ENCODE measurements around the gene MUC13. TPM values are rescaled to one million over a fixed set of nuclear protein-coding genes. Genes with fewer than 3 reads are reported as not detected.

Gene MUC13
- total and polyA plus RNA-seq, 9 of the 15 experiments (the other 6 are each of a cell fraction or from before 2014, with no cell fraction given): 0.09 TPM; not detected in 8

GRCh38 chr3:124883766-124884473 lies 50.6 kb downstream of the MUC13 start:
- POLR2A ChIA-PET: interaction anchor here (0.6 kb wide), 1 partner anchor 15 kb away, joined by 3 read pairs; no protein-coding TSS in a partner anchor
- in situ Hi-C loops (cut with MboI) (no loop called here), intact Hi-C loops (cut with micrococcal nuclease) (loop anchor here (10.0 kb wide), 1 partner anchor 49 kb away; no protein-coding TSS in a partner anchor)
- Histone ChIP-seq H3K36me3 (ENCODE audit: control insufficient read depth, insufficient read depth, low read length) (no peaks in the 10 kb centered on the region), H2AFZ (ENCODE audit: low read depth, low read length) (no peak overlapping the region), H3K9me3 (replicated peaks; ENCODE audit: control insufficient read depth, insufficient read depth, low read depth, low read length) (no peaks in the 10 kb centered on the region), H3K4me2 (ENCODE audit: insufficient read depth, low read length) (no peak overlapping the region), H3K9me1 (ENCODE audit: control insufficient read depth, insufficient read depth, low read length) (no peaks in the 10 kb centered on the region), H3K27ac (ENCODE audit: extremely low read depth, low read depth, low read length) (no peak overlapping the region), H3K79me2 (ENCODE audit: control insufficient read depth, insufficient read depth, low read length) (peaks cover 19% of the 10 kb centered on the region; the same call in 2 of the 3 replicates), H3K4me1 (replicated peaks in 1 of 2; ENCODE audit: control insufficient read depth in 2 of 2, insufficient read depth in 2 of 2, low read length in 2 of 2) (peaks cover 21 to 37% of the 10 kb centered on the region in 2 experiments), H3K27me3 (ENCODE audit: control insufficient read depth in 2 of 2, insufficient read depth in 2 of 2, low read length in 2 of 2) (no peaks in the 10 kb centered on the region; a peak in 1 of 5 replicates), H3K4me3 (no peak overlapping the region), H3K9ac (ENCODE audit: insufficient read depth in 1 of 2, low read depth in 2 of 2, low read length in 2 of 2) (no peak overlapping the region), H4K20me1 (replicated peaks; ENCODE audit: control insufficient read depth, insufficient read depth, low read length) (no peaks in the 10 kb centered on the region)
- no peak for DNase-seq (ENCODE audit: extremely low read depth in 1 of 4, low spot score in 3 of 4)
- TF ChIP-seq ZNF239 (CRISPR knock-in tag; IDR thresholded peaks at IDR 0.05): no peak
- TF ChIP-seq JUNB (CRISPR knock-in tag; conservative IDR thresholded peaks at IDR 0.05): no peak
- TF ChIP-seq RNF219 (CRISPR knock-in tag; IDR thresholded peaks at IDR 0.05): no peak
- TF ChIP-seq SMAD3 (CRISPR knock-in tag; conservative IDR thresholded peaks at IDR 0.05): no peak
- TF ChIP-seq FOXK2 (conservative IDR thresholded peaks at IDR 0.05 in 1 of 2, IDR thresholded peaks at IDR 0.05 in 1 of 2; ENCODE audit: low read depth in 2 of 2): no peak
- TF ChIP-seq RBM17 (IDR thresholded peaks at IDR 0.05; ENCODE audit: borderline replicate concordance, low read depth, low read length): no peak
- TF ChIP-seq ELF2 (CRISPR knock-in tag; IDR thresholded peaks at IDR 0.05): no peak
- TF ChIP-seq MYBL2 (IDR thresholded peaks at IDR 0.05; ENCODE audit: low read depth): no peak
- no peak for TF ChIP-seq MYBL2 (CRISPR knock-in tag; IDR thresholded peaks at IDR 0.05; ENCODE audit: borderline replicate concordance)
- no peak for TF ChIP-seq ZNF75A (CRISPR knock-in tag; IDR thresholded peaks at IDR 0.05)
- TF ChIP-seq STAG1 (CRISPR knock-in tag; IDR thresholded peaks at IDR 0.05; ENCODE audit: borderline replicate concordance): no peak
- TF ChIP-seq ZNF764 (CRISPR knock-in tag; IDR thresholded peaks at IDR 0.05; ENCODE audit: low read depth): no peak
- no peak for TF ChIP-seq GTF2E2 (tag; IDR thresholded peaks at IDR 0.05)
- TF ChIP-seq GTF2A2 (tag; IDR thresholded peaks at IDR 0.05): no peak
- no peak for TF ChIP-seq FOSL1 (tag; conservative IDR thresholded peaks at IDR 0.05)
- no peak for ATAC-seq
- BruUV-seq (replicated peaks): no TSS peak
- WGBS (ENCODE audit: insufficient coverage, low coverage, missing lambda C conversion rate): 27% methylated on average over 5 of the region's 7 CpGs
- FAIRE-seq: peak; percentile 49
- CTCF ChIA-PET (ENCODE audit: low intra/inter-chr PET ratio): no interaction called here

Measured in K562 (cell line).